PFSK-1 (cell line): Measurements from ENCODE around the gene ZSCAN1.

ENCODE experiments used
- POLR2AphosphoS5 ChIP-seq: IDR thresholded peaks from 2 replicates; pipeline ENCODE4 v1.6.1; 2012; ENCODE audit warnings: low read depth, mild to moderate bottlenecking, control low read depth, low read length, moderate library complexity
- SIN3A ChIP-seq: IDR thresholded peaks from 2 replicates; pipeline ENCODE4 v1.6.1; 2012; ENCODE audit warnings: mild to moderate bottlenecking, low read length, moderate library complexity, borderline replicate concordance; ENCODE audit not compliant: insufficient read depth
- TAF1 ChIP-seq: IDR thresholded peaks from 2 replicates; pipeline ENCODE4 v1.6.1; 2012; ENCODE audit warnings: low read length, control low read depth, borderline replicate concordance; ENCODE audit not compliant: insufficient read depth
- TF ChIP-seq, protein P1 (sequence below), 2 experiments: IDR thresholded peaks; 2 replicates each; pipeline versions ENCODE4 v1.6.1 to v1.8.0; 2011 to 2012; ENCODE audit warnings: low read depth in 2 of 2, low read length in 2 of 2, control low read depth in 1 of 2, inconsistent platforms in 1 of 2, mild to moderate bottlenecking in 1 of 2, moderate library complexity in 1 of 2; ENCODE audit not compliant: insufficient read depth in 1 of 2

DNA sequence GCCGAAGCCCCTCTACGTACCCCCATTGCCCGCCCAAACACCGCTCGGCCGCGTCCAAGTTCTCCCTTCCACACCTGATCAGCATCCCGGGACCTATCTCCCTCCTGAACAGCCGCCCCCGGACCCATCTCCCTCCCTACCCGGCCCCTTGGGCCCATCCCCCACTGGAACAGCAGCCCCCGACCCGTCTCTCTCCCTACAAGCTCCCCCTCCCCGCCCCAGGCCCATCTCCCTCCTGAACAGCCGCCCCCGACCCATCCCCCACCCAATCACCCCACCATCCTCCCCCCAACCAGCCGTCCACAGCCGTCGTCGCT is 610 bp downstream of the ZSCAN1 start:
- TF ChIP-seq POLR2AphosphoS5 (no peak), TAF1 (no peak), SIN3A (no peak)
- TF ChIP-seq, protein P1, sequence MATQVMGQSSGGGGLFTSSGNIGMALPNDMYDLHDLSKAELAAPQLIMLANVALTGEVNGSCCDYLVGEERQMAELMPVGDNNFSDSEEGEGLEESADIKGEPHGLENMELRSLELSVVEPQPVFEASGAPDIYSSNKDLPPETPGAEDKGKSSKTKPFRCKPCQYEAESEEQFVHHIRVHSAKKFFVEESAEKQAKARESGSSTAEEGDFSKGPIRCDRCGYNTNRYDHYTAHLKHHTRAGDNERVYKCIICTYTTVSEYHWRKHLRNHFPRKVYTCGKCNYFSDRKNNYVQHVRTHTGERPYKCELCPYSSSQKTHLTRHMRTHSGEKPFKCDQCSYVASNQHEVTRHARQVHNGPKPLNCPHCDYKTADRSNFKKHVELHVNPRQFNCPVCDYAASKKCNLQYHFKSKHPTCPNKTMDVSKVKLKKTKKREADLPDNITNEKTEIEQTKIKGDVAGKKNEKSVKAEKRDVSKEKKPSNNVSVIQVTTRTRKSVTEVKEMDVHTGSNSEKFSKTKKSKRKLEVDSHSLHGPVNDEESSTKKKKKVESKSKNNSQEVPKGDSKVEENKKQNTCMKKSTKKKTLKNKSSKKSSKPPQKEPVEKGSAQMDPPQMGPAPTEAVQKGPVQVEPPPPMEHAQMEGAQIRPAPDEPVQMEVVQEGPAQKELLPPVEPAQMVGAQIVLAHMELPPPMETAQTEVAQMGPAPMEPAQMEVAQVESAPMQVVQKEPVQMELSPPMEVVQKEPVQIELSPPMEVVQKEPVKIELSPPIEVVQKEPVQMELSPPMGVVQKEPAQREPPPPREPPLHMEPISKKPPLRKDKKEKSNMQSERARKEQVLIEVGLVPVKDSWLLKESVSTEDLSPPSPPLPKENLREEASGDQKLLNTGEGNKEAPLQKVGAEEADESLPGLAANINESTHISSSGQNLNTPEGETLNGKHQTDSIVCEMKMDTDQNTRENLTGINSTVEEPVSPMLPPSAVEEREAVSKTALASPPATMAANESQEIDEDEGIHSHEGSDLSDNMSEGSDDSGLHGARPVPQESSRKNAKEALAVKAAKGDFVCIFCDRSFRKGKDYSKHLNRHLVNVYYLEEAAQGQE (IDR thresholded peaks at IDR 0.05; ENCODE audit: insufficient read depth in 1 of 2, low read depth in 2 of 2, low read length in 2 of 2), result no peak
